BJ (cell line): Measurements from ENCODE around the gene DLX4. TPM values are rescaled to one million over a fixed set of nuclear protein-coding genes. Genes with fewer than 3 reads are reported as not detected.

ENCODE experiments used
- CTCF ChIA-PET: fragments of 350-600 bp; formaldehyde crosslinking; extraction: SDS; loops from one replicate; lab custom pipeline; 2021; ENCODE audit warnings: antibody characterized with exemption, inconsistent platforms; lab: Yijun Ruan, JAX
- POLR2A ChIA-PET: fragments of 300-600 bp; sonication (Branson Sonifier 250); formaldehyde crosslinking; extraction: SDS; loops from one replicate; lab custom pipeline; 2021; ENCODE audit warnings: antibody characterized with exemption; lab: Charles Lee
- DNase-seq: peaks from one replicate; pipeline ENCODE4 v3.0.0-alpha.2; 2011; ENCODE audit warnings: low read depth
- H3K27me3 ChIP-seq: 2 replicates; pipeline ENCODE4 v1.6.0; 2011; ENCODE audit warnings: low read length; ENCODE audit not compliant: control insufficient read depth, insufficient read depth
- H3K36me3 ChIP-seq: 2 replicates; pipeline ENCODE4 v1.5.1; 2011; ENCODE audit warnings: low read length; ENCODE audit not compliant: control insufficient read depth, insufficient read depth
- H3K4me3 ChIP-seq: 2 replicates; pipeline ENCODE4 v1.5.1; 2011; ENCODE audit warnings: low read depth, mild to moderate bottlenecking, control low read depth, low read length
- CTCF ChIP-seq: IDR thresholded peaks from 2 replicates; pipeline ENCODE4 v1.5.1; 2011; ENCODE audit warnings: low read depth, mild to moderate bottlenecking, control low read depth, inconsistent platforms, low read length, moderate library complexity; ENCODE audit not compliant: insufficient read depth
- polyA plus RNA-seq: library from polyadenylated mRNA; depleted of rRNA; stranded (reverse); fragments of >200 nt; gene quantifications from 2 replicates; pipeline ENCODE4 v1.2.3, GENCODE V29; 2011

Gene DLX4
- polyA plus RNA-seq, 1 experiment: 0.29 TPM

GRCh38 chr17:49976828-49977202 lies 7.8 kb downstream of the DLX4 start:
- no peak for TF ChIP-seq CTCF
- CTCF ChIA-PET: interaction anchor here (0.8 to 7.0 kb wide), 3 partner anchors 20 to 96 kb away, joined by 3 to 56 read pairs (median 27); partner anchors contain the start of gene DLX3
- no peak for DNase-seq
- POLR2A ChIA-PET: no interaction called here
- Histone ChIP-seq H3K36me3 (no peaks in the 10 kb centered on the region), H3K27me3 (peaks cover 53% of the 10 kb centered on the region), H3K4me3 (no peak overlapping the region)

GRCh38 chr17:49977463-49978389 lies 8.7 kb downstream of the DLX4 start:
- CTCF ChIA-PET: interaction anchor here (0.8 to 7.0 kb wide), 4 partner anchors 19 to 97 kb away, joined by 3 to 56 read pairs (median 15); partner anchors contain the start of gene DLX3
- no peak for DNase-seq
- H3K27me3 ChIP-seq: peaks cover 48% of the 10 kb centered on the region
- TF ChIP-seq CTCF: no peak
- POLR2A ChIA-PET: no interaction called here
- no peak overlapping the region for H3K4me3 ChIP-seq
- no peaks in the 10 kb centered on the region for H3K36me3 ChIP-seq

- DNase-seq: no peak
- POLR2A ChIA-PET: no interaction called here
- H3K27me3 ChIP-seq: peaks cover 40% of the 10 kb centered on the region
- CTCF ChIA-PET: interaction anchor here (1.2 to 7.0 kb wide), 3 partner anchors 18 to 86 kb away, joined by 3 to 56 read pairs (median 27); partner anchors contain the start of gene DLX3
- TF ChIP-seq CTCF: no peak
- H3K4me3 ChIP-seq: no peak overlapping the region
- H3K36me3 ChIP-seq: no peaks in the 10 kb centered on the region
Observed at GRCh38 chr17:49978501-49978900, 9.5 kb downstream of the DLX4 start.

- POLR2A ChIA-PET: no interaction called here
- CTCF ChIA-PET: interaction anchor here (2.2 to 7.0 kb wide), 3 partner anchors 17 to 100 kb away, joined by 7 to 56 read pairs (median 27); partner anchors contain the start of gene DLX3
- no peaks in the 10 kb centered on the region for H3K36me3 ChIP-seq
- H3K4me3 ChIP-seq: no peak overlapping the region
- H3K27me3 ChIP-seq: peaks cover 34% of the 10 kb centered on the region
- TF ChIP-seq CTCF: no peak
- DNase-seq: no peak
Observed at GRCh38 chr17:49979748-49980479, 10.9 kb downstream of the DLX4 start.
